NCI-H460 (cell line): ENCODE measurements around the gene AAMDC. TPM values are rescaled to one million over a fixed set of nuclear protein-coding genes. Genes with fewer than 3 reads are reported as not detected.
"Not testable (repeated sequence)": the region's sequence is repeated elsewhere in the genome, so short reads cannot be mapped to it uniquely, and the experiment has no call there.

ENCODE experiments used
- DNase-seq: peaks from one replicate; pipeline ENCODE4 v3.0.0-alpha.2; 2016; ENCODE audit warnings: low read depth; ENCODE audit errors: extremely low read depth
- small RNA-seq, 2 experiments: library from RNA; depleted of rRNA; stranded (forward); fragments of <200 nt; gene quantifications; one replicate each; pipeline ENCODE3, GENCODE V24; 2014
- total RNA-seq: library from RNA; depleted of rRNA; stranded (reverse); fragments of >200 nt; shearing (Covaris generic); gene quantifications from 2 replicates; pipeline ENCODE4 v1.2.3, GENCODE V29; 2014; rRNA removed

AAMDC gene
- total RNA-seq, 1 experiment from 2014 or later = 6.7 TPM

GRCh38 chr11:77883775-77884174, 62.8 kb downstream of the AAMDC start:
- DNase-seq = no peak

DNA sequence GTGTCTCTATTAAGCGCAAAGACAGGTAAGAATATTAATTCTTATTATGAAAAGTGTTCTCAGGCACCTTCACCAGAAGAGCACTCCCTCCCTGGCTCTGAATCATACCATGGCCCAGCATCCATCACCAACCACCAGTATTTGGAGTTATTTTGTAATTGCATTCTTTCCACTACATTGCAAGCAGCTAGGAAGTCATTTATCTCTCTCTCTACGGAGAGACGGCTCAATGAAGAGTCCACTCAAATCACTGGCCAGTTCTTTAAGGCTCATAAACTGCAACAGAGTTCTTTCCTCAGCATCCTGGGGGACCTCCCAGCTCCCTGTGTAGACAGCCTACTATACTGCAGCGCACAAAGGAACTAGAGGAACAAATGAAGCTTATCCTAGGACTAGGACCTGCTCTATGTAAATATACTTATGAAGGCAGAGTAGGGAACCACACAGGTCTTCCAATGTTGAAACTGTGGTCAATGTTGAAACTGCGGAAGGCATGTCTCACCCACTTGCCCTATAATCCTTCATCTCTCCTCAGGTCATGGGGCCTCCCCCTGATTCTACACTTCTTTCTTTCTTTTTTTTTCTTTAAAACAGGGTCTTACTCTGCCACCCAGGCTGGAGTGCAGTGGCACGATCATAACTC, 63.4 kb downstream of the AAMDC start:
- DNase-seq = no peak

GRCh38 chr11:77884829-77885190, 63.9 kb downstream of the AAMDC start:
- DNase-seq = no peak

GRCh38 chr11:77886401-77886800, 65.5 kb downstream of the AAMDC start:
- no peak for DNase-seq

GRCh38 chr11:77889045-77889444, 68.1 kb downstream of the AAMDC start:
- not testable (repeated sequence) for DNase-seq

DNA sequence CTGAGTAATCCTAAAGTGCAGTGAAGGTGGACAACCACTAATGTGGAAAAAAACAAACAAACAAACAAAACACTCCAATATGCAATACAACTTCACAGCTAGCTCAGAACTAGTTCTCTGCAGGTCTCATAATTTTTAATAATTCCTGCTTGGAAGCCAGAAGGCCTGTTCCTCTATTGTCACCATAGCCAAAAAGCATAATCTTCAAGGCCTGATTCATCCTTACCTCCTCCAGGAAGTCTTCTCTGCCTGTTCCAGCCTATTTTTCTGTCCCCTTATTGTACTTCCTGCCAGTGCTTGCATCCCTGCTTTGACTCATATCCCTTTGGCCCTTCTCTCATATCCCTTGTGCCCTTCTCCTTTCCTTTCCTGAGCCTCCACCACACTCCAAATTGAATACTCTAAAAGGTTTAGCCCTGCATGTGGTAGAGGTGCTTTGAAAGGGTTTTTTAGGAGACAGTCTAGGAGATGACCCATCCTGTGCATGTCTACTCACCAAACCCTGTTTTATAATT, 69.2 kb downstream of the AAMDC start:
- DNase-seq = not testable (repeated sequence)

GRCh38 chr11:77890619-77891056, 69.7 kb downstream of the AAMDC start:
- not testable (repeated sequence) for DNase-seq

DNA sequence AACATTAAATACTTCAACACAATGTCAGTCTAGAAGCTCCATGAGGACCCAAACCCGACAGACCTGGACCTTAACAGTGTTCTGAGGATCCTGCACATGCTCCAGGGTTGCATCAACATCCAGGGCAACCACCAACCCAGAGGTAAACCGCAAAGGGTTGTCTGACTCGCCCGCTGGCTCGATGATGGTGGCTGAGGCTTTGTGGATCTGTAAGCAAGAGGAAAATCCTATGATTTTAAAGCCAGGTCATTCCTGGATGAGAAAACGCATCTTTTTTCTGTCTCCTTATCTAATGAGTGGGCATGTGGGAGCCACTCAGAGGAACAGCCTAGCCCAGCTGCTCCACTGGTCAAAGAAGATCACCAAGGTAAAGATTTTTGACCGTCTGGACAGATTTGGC, 70.3 kb downstream of the AAMDC start:
- DNase-seq = not testable (repeated sequence)

GRCh38 chr11:77891703-77892102, 70.8 kb downstream of the AAMDC start:
- not testable (repeated sequence) for DNase-seq

DNA sequence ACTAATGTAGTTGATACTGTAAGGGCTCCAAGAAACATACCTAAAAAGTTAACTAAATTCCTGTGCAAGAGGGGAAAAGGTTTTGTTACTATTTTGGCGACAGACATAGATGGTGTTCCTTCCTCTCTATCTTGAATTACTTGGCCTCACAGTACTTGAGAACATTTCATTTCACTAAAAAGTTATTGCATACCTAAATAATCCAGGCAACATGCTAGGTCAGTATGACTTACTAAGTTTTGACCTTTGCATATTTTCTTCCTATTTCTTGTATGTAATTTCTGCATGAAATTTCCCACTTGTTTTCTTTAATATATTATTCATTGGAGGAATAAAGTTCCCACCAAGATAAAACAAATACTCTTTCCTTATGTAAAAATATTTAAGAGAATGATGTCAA, 74.0 kb downstream of the AAMDC start:
- not testable (repeated sequence) for DNase-seq

DNA sequence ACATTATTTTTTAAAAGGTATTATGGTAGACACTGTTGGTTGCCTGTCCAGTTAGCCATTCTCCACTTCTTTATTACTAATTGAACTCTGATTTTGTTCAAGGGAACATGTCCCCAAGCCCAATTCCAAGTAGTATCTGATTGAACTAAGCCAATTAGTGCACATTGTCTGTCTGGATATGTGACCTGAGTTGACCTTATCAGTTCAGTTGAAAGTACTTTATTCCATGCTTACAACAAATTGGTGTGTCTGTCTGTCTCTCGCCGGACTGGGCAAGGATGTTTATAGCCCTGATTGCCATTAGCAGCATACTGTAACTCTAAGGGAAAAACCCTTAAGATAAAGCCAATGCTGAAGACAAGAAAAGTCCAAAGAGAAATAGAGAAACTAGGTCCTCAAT, 87.9 kb downstream of the AAMDC start:
- DNase-seq = no peak

GRCh38 chr11:77909277-77909676, 88.3 kb downstream of the AAMDC start:
- DNase-seq = no peak

DNA sequence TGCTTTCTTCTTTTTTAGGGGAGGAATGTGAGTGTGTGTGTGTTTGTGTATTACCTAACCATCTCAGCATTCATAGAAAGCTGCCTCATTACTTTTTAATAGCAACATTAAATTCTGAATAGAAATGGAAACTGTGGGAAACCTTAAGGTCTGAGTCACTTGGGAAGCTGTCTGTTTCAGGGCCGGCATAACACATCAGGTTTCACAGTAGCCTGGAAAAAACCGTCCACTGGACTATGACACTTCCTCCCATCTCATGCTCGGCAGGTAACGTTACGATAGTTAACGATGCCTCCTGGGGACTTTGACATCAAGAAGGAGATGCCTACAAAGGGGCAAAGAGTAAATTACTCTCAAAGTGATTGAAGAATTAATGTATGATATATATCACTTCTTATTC, 89.9 kb downstream of the AAMDC start:
- not testable (repeated sequence) for DNase-seq

DNA sequence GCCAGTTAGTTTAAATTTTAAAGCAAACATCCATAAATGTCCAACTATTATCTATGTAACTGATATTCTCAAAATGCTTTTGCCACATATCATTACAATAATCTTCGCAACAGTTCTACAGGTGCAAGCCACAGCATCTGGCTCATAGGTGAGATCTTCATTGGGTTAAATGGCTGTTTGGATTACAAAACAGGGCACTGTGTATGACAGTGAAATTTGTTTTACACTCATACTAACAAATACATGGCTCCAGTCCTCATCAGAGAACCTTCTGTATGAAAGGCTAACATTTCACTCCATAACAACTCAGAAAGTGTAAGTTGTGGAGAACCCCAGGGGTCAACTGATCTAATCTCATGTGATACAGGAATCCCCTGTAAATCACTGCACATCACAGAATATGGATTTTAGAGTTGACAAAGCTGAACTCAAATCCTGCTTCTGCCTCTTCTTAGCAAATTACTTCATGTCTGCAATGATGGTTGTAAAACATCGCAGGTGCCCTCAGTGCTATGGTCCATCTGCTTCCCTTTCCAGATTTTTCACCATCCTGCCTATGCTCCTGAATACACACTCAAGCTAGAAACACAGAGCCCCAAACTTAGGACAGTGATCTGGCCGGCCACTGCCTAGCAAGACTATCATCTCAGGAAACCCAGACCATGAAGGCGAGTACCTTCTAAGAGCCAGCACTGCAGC, 92.8 kb downstream of the AAMDC start:
- not testable (repeated sequence) for DNase-seq

DNA sequence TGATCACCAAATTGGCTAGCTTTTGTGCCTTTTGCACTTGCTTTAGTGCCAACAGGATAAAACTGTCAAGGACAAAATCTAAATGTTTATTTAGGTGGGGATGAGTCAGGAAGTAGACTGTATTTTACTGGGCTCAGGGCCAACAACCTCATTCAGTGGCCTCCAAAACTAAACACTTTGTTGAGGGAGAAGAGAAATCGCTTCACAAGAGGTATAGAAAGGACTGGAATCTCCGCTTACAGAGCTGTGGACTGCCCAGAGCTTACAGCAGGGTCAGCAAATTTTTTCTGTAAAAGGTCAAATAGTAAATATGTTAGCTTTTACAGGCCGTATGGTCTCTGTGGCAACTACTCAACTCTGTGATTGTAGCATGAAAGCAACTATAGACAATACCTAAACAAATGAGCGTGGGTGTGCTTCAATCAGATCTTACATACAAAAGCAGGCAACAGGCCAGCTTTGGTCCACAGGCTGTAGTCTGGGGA, 93.4 kb downstream of the AAMDC start:
- peak; percentile 29 for DNase-seq

GRCh38 chr11:77917713-77918112, 96.8 kb downstream of the AAMDC start:
- DNase-seq = not testable (repeated sequence)

Small RNA genes within 50 kb of the gene (small RNA-seq; reads per million reads assigned to genes)
- gene AP002812.4 = 0 reads per million in 2 experiments

Other genes with a start within 250 kb of the AAMDC start
- 0.52 and 0.63 TPM in 2 replicates for gene AQP11, start 231.2 kb upstream of the AAMDC start, total RNA-seq
- 242 and 245 TPM in 2 replicates for gene CLNS1A, start 183.3 kb upstream of the AAMDC start, total RNA-seq
- gene RSF1, start 422 bp upstream of the AAMDC start, total RNA-seq = 18.4 and 19.2 TPM in 2 replicates
- gene INTS4, start 173.5 kb downstream of the AAMDC start, total RNA-seq = 17.6 and 27.2 TPM in 2 replicates
- 0.66 and 0.82 TPM in 2 replicates for gene KCTD14, start 202.1 kb downstream of the AAMDC start, total RNA-seq
- gene THRSP, start 242.7 kb downstream of the AAMDC start, total RNA-seq = not detected in 2 replicates